SK-N-SH treated with all-trans-retinoic acid at 6 μM for 48 hours (cell line): ENCODE results near the gene FAM53A.

ENCODE experiments used
- ATAC-seq: fragments of 200-7000 bp; cut with Tn5 transposase; 3 replicates; pipeline ENCODE4 v1.9.1; 2020; ENCODE audit warnings: mild to moderate bottlenecking, moderate library complexity
- ARNTL ChIP-seq: fragments of 450-650 bp; formaldehyde crosslinking; IDR thresholded peaks from 2 replicates; pipeline ENCODE4 v1.5.0; 2020; ENCODE audit warnings: low read depth, mild to moderate bottlenecking, moderate library complexity, borderline replicate concordance
- BACH2 ChIP-seq: fragments of 250-450 bp; sonication (Bioruptor Pico); IDR thresholded peaks from 2 replicates; pipeline ENCODE4 v1.9.0; 2021; ENCODE audit warnings: mild to moderate bottlenecking, borderline replicate concordance
- CREB5 ChIP-seq: fragments of 250-450 bp; sonication (Bioruptor Pico); IDR thresholded peaks from 2 replicates; pipeline ENCODE4 v1.5.1; 2020; ENCODE audit warnings: low read depth, mild to moderate bottlenecking, moderate library complexity
- CSDC2 ChIP-seq: fragments of 250-450 bp; sonication (Bioruptor Pico); IDR thresholded peaks from 2 replicates; pipeline ENCODE4 v1.5.0; 2020; ENCODE audit warnings: mild to moderate bottlenecking, moderate library complexity
- ESRRG ChIP-seq: fragments of 250-450 bp; sonication (Bioruptor Pico); IDR thresholded peaks from 2 replicates; pipeline ENCODE4 v1.6.1; 2021; ENCODE audit warnings: mild to moderate bottlenecking
- GLIS3 ChIP-seq: fragments of 250-450 bp; sonication (Bioruptor Pico); IDR thresholded peaks from 2 replicates; pipeline ENCODE4 v1.5.0; 2020; ENCODE audit warnings: mild to moderate bottlenecking, moderate library complexity
- ISL1 ChIP-seq: fragments of 250-450 bp; sonication (Bioruptor Pico); IDR thresholded peaks from 2 replicates; pipeline ENCODE4 v2.1.2; 2022; ENCODE audit warnings: mild to moderate bottlenecking, moderate library complexity
- OSR1 ChIP-seq: fragments of 250-450 bp; sonication (Bioruptor Pico); IDR thresholded peaks from 2 replicates; pipeline ENCODE4 v1.8.0; 2022; ENCODE audit warnings: moderate library complexity, mild to moderate bottlenecking, inconsistent platforms
- PATZ1 ChIP-seq: fragments of 250-450 bp; sonication (Bioruptor Pico); IDR thresholded peaks from 2 replicates; pipeline ENCODE4 v1.8.0; 2020; ENCODE audit warnings: mild to moderate bottlenecking, moderate library complexity, borderline replicate concordance
- POU6F1 ChIP-seq: fragments of 250-450 bp; sonication (Bioruptor Pico); IDR thresholded peaks from 2 replicates; pipeline ENCODE4 v1.8.0; 2021; ENCODE audit warnings: low read depth, mild to moderate bottlenecking, moderate library complexity, borderline replicate concordance
- PPARA ChIP-seq: fragments of 250-450 bp; sonication (Bioruptor Pico); IDR thresholded peaks from 2 replicates; pipeline ENCODE4 v1.5.0; 2020; ENCODE audit warnings: mild to moderate bottlenecking, borderline replicate concordance
- RARB ChIP-seq: fragments of 250-450 bp; sonication (Bioruptor Pico); IDR thresholded peaks from 2 replicates; pipeline ENCODE4 v1.8.0; 2021; ENCODE audit warnings: mild to moderate bottlenecking, moderate library complexity
- SNAI2 ChIP-seq: fragments of 250-450 bp; sonication (Bioruptor Pico); IDR thresholded peaks from 2 replicates; pipeline ENCODE4 v1.5.0; 2020; ENCODE audit warnings: mild to moderate bottlenecking, moderate library complexity
- TCF4 ChIP-seq: fragments of 250-450 bp; sonication (Bioruptor Pico); IDR thresholded peaks from 2 replicates; pipeline ENCODE4 v1.8.0; 2021; ENCODE audit warnings: mild to moderate bottlenecking, moderate library complexity, borderline replicate concordance
- TOX ChIP-seq: fragments of 250-450 bp; sonication (Bioruptor Pico); IDR thresholded peaks from 2 replicates; pipeline ENCODE4 v1.8.0; 2021; ENCODE audit warnings: mild to moderate bottlenecking, moderate library complexity, borderline replicate concordance
- ZC3H10 ChIP-seq: fragments of 250-450 bp; sonication (Bioruptor Pico); IDR thresholded peaks from 2 replicates; pipeline ENCODE4 v1.5.1; 2021; ENCODE audit warnings: mild to moderate bottlenecking, moderate library complexity
- ZFP30 ChIP-seq: fragments of 450-650 bp; formaldehyde crosslinking; IDR thresholded peaks from 2 replicates; pipeline ENCODE4 v1.5.0; 2022; ENCODE audit warnings: mild to moderate bottlenecking, moderate library complexity
- ZNF565 ChIP-seq: fragments of 450-650 bp; formaldehyde crosslinking; conservative IDR thresholded peaks from 2 replicates; pipeline ENCODE4 v1.5.0; 2020; ENCODE audit warnings: low read depth, mild to moderate bottlenecking, moderate library complexity
- ZNF70 ChIP-seq: fragments of 450-650 bp; formaldehyde crosslinking; IDR thresholded peaks from 2 replicates; pipeline ENCODE4 v1.5.0; 2020; ENCODE audit warnings: mild to moderate bottlenecking, moderate library complexity
- ZNF8 ChIP-seq: fragments of 450-650 bp; formaldehyde crosslinking; IDR thresholded peaks from 2 replicates; pipeline ENCODE4 v1.5.0; 2020; ENCODE audit warnings: mild to moderate bottlenecking, moderate library complexity
- TF ChIP-seq, protein P1 (sequence below): fragments of 250-450 bp; sonication (Bioruptor Pico); IDR thresholded peaks from 2 replicates; pipeline ENCODE4 v1.5.0; 2020; ENCODE audit warnings: mild to moderate bottlenecking, moderate library complexity

Gene FAM53A

DNA sequence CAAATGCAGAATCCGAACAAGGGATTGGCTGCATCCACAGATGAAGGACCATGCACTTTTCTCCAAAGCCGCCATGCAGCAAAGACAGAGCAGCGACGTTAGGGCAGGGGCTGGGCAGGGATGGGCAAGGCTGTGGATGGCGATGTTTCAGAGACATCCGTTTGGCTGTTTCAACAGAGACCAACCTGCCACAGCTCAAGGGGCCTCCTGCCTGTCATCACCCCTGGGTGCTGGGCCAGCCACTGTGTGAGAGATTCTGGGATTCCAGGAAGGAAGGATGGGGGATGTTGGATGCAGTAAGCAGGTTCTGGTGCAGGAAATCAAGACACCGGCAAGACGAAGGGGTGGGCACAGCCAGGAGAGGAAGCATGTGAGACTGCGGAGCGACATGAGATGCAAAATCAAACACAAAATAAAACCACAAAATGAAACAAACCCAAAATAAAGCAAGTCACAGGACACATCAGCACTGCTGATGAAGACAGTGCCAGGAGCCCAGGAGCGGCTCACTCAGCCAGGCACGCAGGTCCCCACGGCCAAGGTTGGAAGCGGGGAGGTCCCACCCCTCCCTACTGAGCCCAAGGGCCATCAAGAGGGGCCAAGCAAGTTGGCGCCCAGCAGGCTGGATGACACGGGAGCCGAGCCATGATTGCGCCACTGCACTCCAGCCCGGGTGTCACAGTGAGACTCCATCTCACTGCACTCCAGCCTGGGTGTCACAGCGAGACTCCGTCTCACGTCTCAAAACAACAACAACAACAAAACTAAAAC is 68.1 kb downstream of the FAM53A start:
- ATAC-seq = no peak
- no peak for TF ChIP-seq CREB5
- no peak for TF ChIP-seq ZNF70 (CRISPR knock-in tag)
- TF ChIP-seq ISL1 = no peak
- no peak for TF ChIP-seq SNAI2 (CRISPR knock-in tag)
- TF ChIP-seq ZNF8 = no peak
- TF ChIP-seq TCF4 (CRISPR knock-in tag) = no peak

DNA sequence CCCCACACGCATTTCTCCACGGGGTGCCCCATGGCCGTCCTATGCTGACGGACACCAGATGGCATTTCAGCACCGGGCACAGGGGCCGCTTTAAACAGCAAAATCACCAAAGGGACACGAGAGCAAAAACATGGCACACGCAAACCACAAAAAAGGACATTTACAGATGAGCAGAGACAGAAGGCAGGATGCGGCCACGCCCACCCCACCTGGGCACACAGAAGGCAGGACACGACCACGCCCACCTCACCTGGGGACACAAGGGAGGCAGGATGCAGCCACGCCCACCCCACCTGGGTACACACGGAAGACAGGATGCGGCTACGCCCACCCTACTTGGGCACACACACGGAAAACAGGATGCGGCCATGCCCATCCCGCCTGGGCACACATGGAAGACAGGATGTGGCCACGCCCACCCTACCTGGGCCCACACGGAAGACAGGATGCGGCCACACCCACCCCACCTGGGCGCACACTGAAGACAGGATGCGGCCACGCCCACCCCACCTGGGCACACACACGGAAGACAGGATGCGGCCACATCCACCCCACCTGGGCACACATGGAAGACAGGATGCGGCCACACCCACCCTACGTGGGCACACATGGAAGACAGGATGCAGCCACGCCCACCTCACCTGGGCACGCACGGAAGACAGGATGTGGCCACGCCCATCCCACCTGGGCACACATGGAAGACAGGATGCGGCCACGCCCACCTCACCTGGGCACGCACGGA is 69.1 kb downstream of the FAM53A start:
- ATAC-seq = no peak
- no peak for TF ChIP-seq TCF4 (CRISPR knock-in tag)
- no peak for TF ChIP-seq PATZ1 (CRISPR knock-in tag)
- no peak for TF ChIP-seq POU6F1
- TF ChIP-seq GLIS3 = no peak
- TF ChIP-seq ESRRG = no peak
- no peak for TF ChIP-seq ZNF565 (CRISPR knock-in tag)
- TF ChIP-seq CREB5 = no peak
- TF ChIP-seq PPARA (CRISPR knock-in tag) = no peak
- TF ChIP-seq ZFP30 = no peak
- no peak for TF ChIP-seq BACH2 (CRISPR knock-in tag)
- no peak for TF ChIP-seq SNAI2 (CRISPR knock-in tag)
- TF ChIP-seq, all 23 proteins: peak for 0

- TF ChIP-seq GLIS3 (no peak), CSDC2 (CRISPR knock-in tag) (no peak), ZNF8 (no peak), TOX (CRISPR knock-in tag) (no peak), ZNF565 (CRISPR knock-in tag) (no peak), PATZ1 (CRISPR knock-in tag) (no peak), OSR1 (CRISPR knock-in tag) (no peak), SNAI2 (CRISPR knock-in tag) (no peak), ZNF70 (CRISPR knock-in tag) (no peak), ISL1 (no peak), PPARA (CRISPR knock-in tag) (no peak), BACH2 (CRISPR knock-in tag) (no peak), TCF4 (CRISPR knock-in tag) (no peak), ESRRG (no peak), ARNTL (CRISPR knock-in tag) (no peak), RARB (CRISPR knock-in tag) (no peak), ZFP30 (no peak), ZC3H10 (no peak)
- TF ChIP-seq, protein P1, sequence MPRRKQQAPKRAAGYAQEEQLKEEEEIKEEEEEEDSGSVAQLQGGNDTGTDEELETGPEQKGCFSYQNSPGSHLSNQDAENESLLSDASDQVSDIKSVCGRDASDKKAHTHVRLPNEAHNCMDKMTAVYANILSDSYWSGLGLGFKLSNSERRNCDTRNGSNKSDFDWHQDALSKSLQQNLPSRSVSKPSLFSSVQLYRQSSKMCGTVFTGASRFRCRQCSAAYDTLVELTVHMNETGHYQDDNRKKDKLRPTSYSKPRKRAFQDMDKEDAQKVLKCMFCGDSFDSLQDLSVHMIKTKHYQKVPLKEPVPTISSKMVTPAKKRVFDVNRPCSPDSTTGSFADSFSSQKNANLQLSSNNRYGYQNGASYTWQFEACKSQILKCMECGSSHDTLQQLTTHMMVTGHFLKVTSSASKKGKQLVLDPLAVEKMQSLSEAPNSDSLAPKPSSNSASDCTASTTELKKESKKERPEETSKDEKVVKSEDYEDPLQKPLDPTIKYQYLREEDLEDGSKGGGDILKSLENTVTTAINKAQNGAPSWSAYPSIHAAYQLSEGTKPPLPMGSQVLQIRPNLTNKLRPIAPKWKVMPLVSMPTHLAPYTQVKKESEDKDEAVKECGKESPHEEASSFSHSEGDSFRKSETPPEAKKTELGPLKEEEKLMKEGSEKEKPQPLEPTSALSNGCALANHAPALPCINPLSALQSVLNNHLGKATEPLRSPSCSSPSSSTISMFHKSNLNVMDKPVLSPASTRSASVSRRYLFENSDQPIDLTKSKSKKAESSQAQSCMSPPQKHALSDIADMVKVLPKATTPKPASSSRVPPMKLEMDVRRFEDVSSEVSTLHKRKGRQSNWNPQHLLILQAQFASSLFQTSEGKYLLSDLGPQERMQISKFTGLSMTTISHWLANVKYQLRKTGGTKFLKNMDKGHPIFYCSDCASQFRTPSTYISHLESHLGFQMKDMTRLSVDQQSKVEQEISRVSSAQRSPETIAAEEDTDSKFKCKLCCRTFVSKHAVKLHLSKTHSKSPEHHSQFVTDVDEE = no peak
- no peak for ATAC-seq
These were observed 69.6 kb downstream of the FAM53A start for GRCh38 chr4:1614502-1614853.
